H9 (cell line): ENCODE measurements around the gene EDEM2. TPM values are rescaled to one million over a fixed set of nuclear protein-coding genes. Genes with fewer than 3 reads are reported as not detected.
A peak's percentile ranks its signal among the peaks of the same experiment; 100 is the strongest.
"Not testable (repeated sequence)": the region's sequence is repeated elsewhere in the genome, so short reads cannot be mapped to it uniquely, and the experiment has no call there.

Experiments
- DNase-seq: peaks from one replicate; pipeline ENCODE4 v3.0.0-alpha.2; 2017
- H2AFZ ChIP-seq: one replicate; pipeline ENCODE4 v1.6.1; 2013; ENCODE audit warnings: mild to moderate bottlenecking, low read length, control low read depth, moderate library complexity
- H2AK5ac ChIP-seq: 2 replicates; pipeline ENCODE4 v1.6.1; 2013; ENCODE audit warnings: low read length, control low read depth, mixed read lengths; ENCODE audit not compliant: insufficient read length
- H2BK120ac ChIP-seq: one replicate; pipeline ENCODE4 v1.6.1; 2013; ENCODE audit warnings: low read depth, mild to moderate bottlenecking, low read length, control low read depth, inconsistent platforms; ENCODE audit not compliant: poor library complexity, severe bottlenecking
- H2BK12ac ChIP-seq: 2 replicates; pipeline ENCODE4 v1.6.1; 2013; ENCODE audit warnings: low read length, control low read depth, mixed read lengths, low read depth; ENCODE audit not compliant: insufficient read length
- H2BK15ac ChIP-seq: 2 replicates; pipeline ENCODE4 v1.6.1; 2013; ENCODE audit warnings: low read depth, low read length, control low read depth
- H2BK20ac ChIP-seq: one replicate; pipeline ENCODE4 v1.6.1; 2013; ENCODE audit warnings: low read depth, mild to moderate bottlenecking, low read length, control low read depth, inconsistent platforms; ENCODE audit not compliant: poor library complexity, severe bottlenecking
- H2BK5ac ChIP-seq: 2 replicates; pipeline ENCODE4 v1.6.1; 2013; ENCODE audit warnings: low read length, control low read depth, mixed read lengths; ENCODE audit not compliant: insufficient read length
- H3K14ac ChIP-seq: 2 replicates; pipeline ENCODE4 v1.6.1; 2013; ENCODE audit warnings: low read length, control low read depth; ENCODE audit not compliant: insufficient read depth
- H3K18ac ChIP-seq: 2 replicates; pipeline ENCODE4 v1.6.1; 2013; ENCODE audit warnings: low read depth, mild to moderate bottlenecking, mixed read lengths, low read length, control low read depth; ENCODE audit not compliant: insufficient read length
- H3K23ac ChIP-seq: 2 replicates; pipeline ENCODE4 v1.6.1; 2013; ENCODE audit warnings: low read length, control low read depth, mixed read lengths, low read depth; ENCODE audit not compliant: insufficient read length
- H3K23me2 ChIP-seq: 2 replicates; pipeline ENCODE4 v1.6.1; 2013; ENCODE audit warnings: low read depth, mild to moderate bottlenecking, mixed read lengths, low read length, control low read depth; ENCODE audit not compliant: insufficient read length, poor library complexity, severe bottlenecking
- H3K27ac ChIP-seq: 2 replicates; pipeline ENCODE4 v1.5.1; 2013; ENCODE audit warnings: low read length, control low read depth, mixed read lengths, low read depth; ENCODE audit not compliant: insufficient read length
- H3K27me3 ChIP-seq: 2 replicates; pipeline ENCODE4 v1.6.1; 2013; ENCODE audit warnings: low read length, control low read depth, inconsistent platforms; ENCODE audit not compliant: insufficient read depth
- H3K4ac ChIP-seq: 2 replicates; pipeline ENCODE4 v1.6.1; 2013; ENCODE audit warnings: low read depth, mild to moderate bottlenecking, control low read depth, inconsistent platforms, low read length, moderate library complexity
- H3K4me1 ChIP-seq: 2 replicates; pipeline ENCODE4 v1.6.1; 2013; ENCODE audit warnings: low read length, control low read depth, inconsistent platforms; ENCODE audit not compliant: insufficient read depth
- H3K4me2 ChIP-seq: 2 replicates; pipeline ENCODE4 v1.6.1; 2013; ENCODE audit warnings: low read length, control low read depth, mixed read lengths; ENCODE audit not compliant: insufficient read length, insufficient read depth
- H3K56ac ChIP-seq: 2 replicates; pipeline ENCODE4 v1.6.1; 2013; ENCODE audit warnings: low read depth, mild to moderate bottlenecking, mixed read lengths, low read length, control low read depth; ENCODE audit not compliant: insufficient read length
- H3K79me1 ChIP-seq: 2 replicates; pipeline ENCODE4 v1.6.1; 2013; ENCODE audit warnings: low read depth, mild to moderate bottlenecking, moderate library complexity, low read length, control low read depth, inconsistent platforms; ENCODE audit not compliant: insufficient read depth, poor library complexity, severe bottlenecking
- H3K79me2 ChIP-seq: 2 replicates; pipeline ENCODE4 v1.6.1; 2013; ENCODE audit warnings: low read length, control low read depth, inconsistent platforms; ENCODE audit not compliant: insufficient read depth
- H3K9ac ChIP-seq: 2 replicates; pipeline ENCODE4 v1.6.1; 2013; ENCODE audit warnings: low read length, control low read depth, mixed read lengths; ENCODE audit not compliant: insufficient read length; ENCODE audit errors: extremely low read depth
- H3K9me3 ChIP-seq: one replicate; pipeline ENCODE4 v1.6.1; 2013; ENCODE audit warnings: low read depth, low read length, inconsistent platforms; ENCODE audit not compliant: control insufficient read depth
- H3T11ph ChIP-seq: one replicate; pipeline ENCODE4 v1.6.1; 2013; ENCODE audit warnings: mild to moderate bottlenecking, low read length, control low read depth, inconsistent platforms
- H4K20me1 ChIP-seq: one replicate; pipeline ENCODE4 v1.6.1; 2013; ENCODE audit not compliant: control insufficient read depth, insufficient read length, insufficient read depth
- H4K5ac ChIP-seq: 2 replicates; pipeline ENCODE4 v1.6.1; 2013; ENCODE audit warnings: low read depth, mild to moderate bottlenecking, mixed read lengths, low read length, control low read depth; ENCODE audit not compliant: insufficient read length
- H4K8ac ChIP-seq: replicated peaks from 2 replicates; pipeline ENCODE4 v1.6.1; 2013; ENCODE audit warnings: low read length, control low read depth, mixed read lengths, low read depth; ENCODE audit not compliant: insufficient read length
- H4K91ac ChIP-seq: 2 replicates; pipeline ENCODE4 v1.6.1; 2013; ENCODE audit warnings: low read depth, mild to moderate bottlenecking, moderate library complexity, mixed read lengths, low read length, control low read depth; ENCODE audit not compliant: insufficient read length
- H3K27ac Mint-ChIP-seq, 3 experiments: 2 replicates in 2 of 3; 3 replicates in 1 of 3; pipeline ENCODE4 v1.8.0; 2020 to 2021; ENCODE audit warnings: mixed read lengths in 3 of 3, mild to moderate bottlenecking in 1 of 3, moderate library complexity in 1 of 3
- H3K27me3 Mint-ChIP-seq: 2 replicates; pipeline ENCODE4 v1.8.0; 2021; ENCODE audit warnings: low read depth, mild to moderate bottlenecking, moderate library complexity, mixed read lengths
- H3K36me3 Mint-ChIP-seq, 3 experiments: 2 replicates in 2 of 3; 3 replicates in 1 of 3; pipeline ENCODE4 v1.8.0; 2020 to 2021; ENCODE audit warnings: low read depth in 3 of 3, mixed read lengths in 3 of 3; ENCODE audit not compliant: insufficient read depth in 1 of 3
- H3K4me1 Mint-ChIP-seq, 2 experiments: 2 replicates each; pipeline ENCODE4 v1.8.0; 2020; ENCODE audit warnings: mixed read lengths in 2 of 2
- H3K4me3 Mint-ChIP-seq, 2 experiments: 2 replicates in 1 of 2; 3 replicates in 1 of 2; pipeline ENCODE4 v1.8.0; 2020 to 2021; ENCODE audit warnings: mild to moderate bottlenecking in 2 of 2, mixed read lengths in 2 of 2, moderate library complexity in 1 of 2
- H3K9me3 Mint-ChIP-seq, 2 experiments: 2 replicates in 1 of 2; 3 replicates in 1 of 2; pipeline ENCODE4 v1.8.0; 2020; ENCODE audit warnings: mild to moderate bottlenecking in 2 of 2, mixed read lengths in 2 of 2, moderate library complexity in 1 of 2
- WGBS: extraction: QIAGEN DNeasy Blood & Tissue Kit; methylation state at CpG from one replicate; pipeline ENCODE4 v1.1.7; 2013; ENCODE audit warnings: missing lambda C conversion rate, low lambda C conversion rate, mixed read lengths; ENCODE audit not compliant: insufficient read length; ENCODE audit errors: extremely low coverage; 5-methylcytosine and 5-hydroxymethylcytosine counted together
- total RNA-seq: library from RNA; stranded (reverse); gene quantifications from 2 replicates; pipeline ENCODE4 v1.2.1, GENCODE V29; 2021
- TF ChIP-seq, protein P1 (sequence below): fragments of 200-600 bp; sonication (generic); conservative IDR thresholded peaks from 3 replicates; pipeline ENCODE4 v1.8.0; 2021; ENCODE audit warnings: antibody characterized with exemption, mild to moderate bottlenecking

Gene EDEM2
- total RNA-seq, 1 experiment from 2014 or later, result 27.8 TPM

DNA sequence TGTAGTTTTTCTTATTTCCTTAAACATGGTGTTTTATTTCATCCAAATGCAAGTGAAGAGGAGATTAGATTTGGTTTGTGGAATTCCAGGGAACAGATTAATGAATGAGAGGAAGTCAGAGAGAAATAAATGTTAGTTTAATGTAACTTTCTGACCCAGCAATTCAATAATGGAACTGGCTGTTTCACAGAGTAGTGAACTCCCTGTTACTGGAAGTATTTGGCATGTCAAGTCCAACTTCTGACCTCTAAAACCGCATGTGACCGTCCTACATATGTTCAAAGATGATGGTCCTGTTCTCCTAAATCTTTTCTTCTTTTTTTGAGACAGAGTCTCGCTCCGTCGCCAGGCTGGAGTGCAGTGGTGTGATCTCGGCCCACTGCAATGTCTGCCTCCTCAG is 43.4 kb upstream of the EDEM2 start:
- H3K79me2 ChIP-seq, result no peaks in the 10 kb centered on the region
- TF ChIP-seq, protein P1, sequence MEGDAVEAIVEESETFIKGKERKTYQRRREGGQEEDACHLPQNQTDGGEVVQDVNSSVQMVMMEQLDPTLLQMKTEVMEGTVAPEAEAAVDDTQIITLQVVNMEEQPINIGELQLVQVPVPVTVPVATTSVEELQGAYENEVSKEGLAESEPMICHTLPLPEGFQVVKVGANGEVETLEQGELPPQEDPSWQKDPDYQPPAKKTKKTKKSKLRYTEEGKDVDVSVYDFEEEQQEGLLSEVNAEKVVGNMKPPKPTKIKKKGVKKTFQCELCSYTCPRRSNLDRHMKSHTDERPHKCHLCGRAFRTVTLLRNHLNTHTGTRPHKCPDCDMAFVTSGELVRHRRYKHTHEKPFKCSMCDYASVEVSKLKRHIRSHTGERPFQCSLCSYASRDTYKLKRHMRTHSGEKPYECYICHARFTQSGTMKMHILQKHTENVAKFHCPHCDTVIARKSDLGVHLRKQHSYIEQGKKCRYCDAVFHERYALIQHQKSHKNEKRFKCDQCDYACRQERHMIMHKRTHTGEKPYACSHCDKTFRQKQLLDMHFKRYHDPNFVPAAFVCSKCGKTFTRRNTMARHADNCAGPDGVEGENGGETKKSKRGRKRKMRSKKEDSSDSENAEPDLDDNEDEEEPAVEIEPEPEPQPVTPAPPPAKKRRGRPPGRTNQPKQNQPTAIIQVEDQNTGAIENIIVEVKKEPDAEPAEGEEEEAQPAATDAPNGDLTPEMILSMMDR, result no peak
- no peak overlapping the region for H4K8ac ChIP-seq
- no peak overlapping the region for H2AFZ ChIP-seq
- H3K4me1 Mint-ChIP-seq, result peaks cover 28 to 29% of the 10 kb centered on the region in 2 experiments
- no peak overlapping the region for H2BK120ac ChIP-seq
- DNase-seq, result no peak
- WGBS, result no CpG with 5 or more reads among the region's 6 CpGs
- H2BK20ac ChIP-seq, result no peak overlapping the region
- H3K18ac ChIP-seq, result no peak overlapping the region
- H3K4ac ChIP-seq, result no peak overlapping the region
- H3K9me3 Mint-ChIP-seq, result peaks cover 21 to 23% of the 10 kb centered on the region in 2 experiments
- no peak overlapping the region for H3K56ac ChIP-seq
- no peaks in the 10 kb centered on the region for H3K9me3 ChIP-seq
- peaks cover 24% of the 10 kb centered on the region for H3K27me3 Mint-ChIP-seq
- no peak overlapping the region for H4K5ac ChIP-seq
- H4K91ac ChIP-seq, result no peak overlapping the region
- no peak overlapping the region for H3K4me3 Mint-ChIP-seq
- no peaks in the 10 kb centered on the region; the same call in 1 of the 2 replicates for H3K27me3 ChIP-seq
- H2BK15ac ChIP-seq, result no peak overlapping the region
- peaks cover 3 to 17% (median 11%) of the 10 kb centered on the region in 3 experiments; a peak in 6 of 7 replicates for H3K36me3 Mint-ChIP-seq
- H3K23ac ChIP-seq, result no peak overlapping the region
- no peak overlapping the region for H2BK5ac ChIP-seq
- no peak overlapping the region for H2BK12ac ChIP-seq
- no peaks in the 10 kb centered on the region for H3K4me1 ChIP-seq
- H4K20me1 ChIP-seq, result no peaks in the 10 kb centered on the region
- no peak overlapping the region; a peak in 1 of 7 replicates for H3K27ac Mint-ChIP-seq
- H3K4me2 ChIP-seq, result no peak overlapping the region
- H3K79me1 ChIP-seq, result no peaks in the 10 kb centered on the region
- H3K27ac ChIP-seq, result no peak overlapping the region
- no peak overlapping the region for H3T11ph ChIP-seq
- no peak overlapping the region for H3K9ac ChIP-seq
- H3K14ac ChIP-seq, result no peak overlapping the region
- H3K23me2 ChIP-seq, result no peaks in the 10 kb centered on the region
- H2AK5ac ChIP-seq, result no peak overlapping the region

DNA sequence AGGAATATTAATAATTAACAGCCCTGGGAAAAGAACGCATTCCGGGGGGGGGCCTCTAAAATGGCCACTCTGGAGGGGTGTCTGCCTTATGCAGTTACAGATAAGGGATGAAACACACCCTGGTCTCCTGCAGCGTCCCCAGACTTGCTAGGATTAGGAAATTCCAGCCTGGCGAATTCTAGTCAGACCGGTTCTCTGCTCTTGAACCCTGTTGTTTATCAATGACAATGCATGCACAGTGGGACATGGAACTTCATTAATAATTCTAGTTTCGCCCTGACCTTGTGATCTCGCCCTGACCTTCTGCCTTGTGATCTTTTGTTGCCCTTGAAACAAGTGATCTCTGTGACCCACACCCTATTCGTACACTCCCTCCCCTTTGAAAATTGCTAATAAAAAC is 42.1 kb upstream of the EDEM2 start:
- peaks cover 3 to 17% (median 11%) of the 10 kb centered on the region in 3 experiments; a peak in 6 of 7 replicates for H3K36me3 Mint-ChIP-seq
- H4K91ac ChIP-seq, H2AFZ ChIP-seq, H3K9ac ChIP-seq, H4K20me1 ChIP-seq, H2BK120ac ChIP-seq, H3K4me2 ChIP-seq, H3K27ac ChIP-seq, H3K14ac ChIP-seq, H3K56ac ChIP-seq, H4K5ac ChIP-seq, H2AK5ac ChIP-seq, H3K18ac ChIP-seq, H3K9me3 ChIP-seq, H3K4ac ChIP-seq, H3K79me2 ChIP-seq, H3K23me2 ChIP-seq, H2BK20ac ChIP-seq, H3K4me1 ChIP-seq, H3T11ph ChIP-seq, H2BK12ac ChIP-seq, H4K8ac ChIP-seq, H2BK15ac ChIP-seq, H3K23ac ChIP-seq, H3K79me1 ChIP-seq, H2BK5ac ChIP-seq, H3K27me3 ChIP-seq: not testable (repeated sequence)
- H3K4me3 Mint-ChIP-seq, result peak overlapping the region in 1 of 2 experiments; percentile 39; a peak in 1 of 5 replicates
- H3K27ac Mint-ChIP-seq, result peak overlapping the region in 2 of 3 experiments; percentile 27; a peak in 2 of 7 replicates
- peak; percentile 33 for DNase-seq
- peaks cover 34% of the 10 kb centered on the region in 2 experiments for H3K4me1 Mint-ChIP-seq
- peaks cover 16% of the 10 kb centered on the region for H3K27me3 Mint-ChIP-seq
- peaks cover 16 to 20% of the 10 kb centered on the region in 2 experiments for H3K9me3 Mint-ChIP-seq
- WGBS, result no CpG with 5 or more reads among the region's 8 CpGs
